RWPE2 (cell line): ENCODE results near the gene AOPEP.

Source experiments
- ATAC-seq: fragments of 200-7000 bp; cut with Tn5 transposase; 3 replicates; pipeline ENCODE4 v1.9.1; 2021; ENCODE audit warnings: low read depth
- DNase-seq: peaks from one replicate; pipeline ENCODE4 v3.0.0-alpha.2; 2020; ENCODE audit warnings: low spot score
- H3K27ac ChIP-seq: fragments of 450-650 bp; 2 replicates; pipeline ENCODE4 v1.5.1; 2017; ENCODE audit warnings: mild to moderate bottlenecking; ENCODE audit not compliant: poor library complexity, severe bottlenecking
- H3K27me3 ChIP-seq: fragments of 250-450 bp; sonication (Bioruptor Pico); 2 replicates; pipeline ENCODE4 v1.5.1; 2021; ENCODE audit warnings: mild to moderate bottlenecking, moderate library complexity; ENCODE audit not compliant: insufficient read depth, poor library complexity, severe bottlenecking
- H3K36me3 ChIP-seq: fragments of 250-450 bp; sonication (Bioruptor Pico); 2 replicates; pipeline ENCODE4 v1.5.1; 2020; ENCODE audit warnings: low read depth, mild to moderate bottlenecking, moderate library complexity
- H3K4me1 ChIP-seq: fragments of 250-450 bp; sonication (Bioruptor Pico); 2 replicates; pipeline ENCODE4 v1.5.1; 2021; ENCODE audit warnings: mild to moderate bottlenecking, moderate library complexity; ENCODE audit not compliant: insufficient read depth, poor library complexity, severe bottlenecking
- H3K4me3 ChIP-seq: fragments of 250-450 bp; sonication (Bioruptor Pico); 2 replicates; pipeline ENCODE4 v1.5.1; 2021; ENCODE audit warnings: mild to moderate bottlenecking, moderate library complexity; ENCODE audit not compliant: severe bottlenecking
- H3K9me3 ChIP-seq: fragments of 250-450 bp; sonication (Bioruptor Pico); 2 replicates; pipeline ENCODE4 v1.5.1; 2021; ENCODE audit warnings: mild to moderate bottlenecking, moderate library complexity; ENCODE audit not compliant: severe bottlenecking
- CTCF ChIP-seq: fragments of 450-650 bp; IDR thresholded peaks from one replicate; pipeline ENCODE4 v1.5.1; 2017; ENCODE audit warnings: mild to moderate bottlenecking, moderate library complexity; ENCODE audit not compliant: poor library complexity, severe bottlenecking

Gene AOPEP

GRCh38 chr9:95031711-95032461 lies 305.4 kb downstream of the AOPEP start:
- H3K4me1 ChIP-seq, result peaks cover 32% of the 10 kb centered on the region

GRCh38 chr9:95032580-95033341 lies 306.3 kb downstream of the AOPEP start:
- H3K9me3 ChIP-seq, result no peaks in the 10 kb centered on the region
- H3K27me3 ChIP-seq, result no peaks in the 10 kb centered on the region
- no peak overlapping the region for H3K27ac ChIP-seq
- DNase-seq, result no peak
- TF ChIP-seq CTCF, result no peak
- H3K36me3 ChIP-seq, result peaks cover 26% of the 10 kb centered on the region; the same call in 1 of the 2 replicates
- H3K4me3 ChIP-seq, result no peak overlapping the region
- peak; percentile 42 for ATAC-seq
- H3K4me1 ChIP-seq, result peaks cover 35% of the 10 kb centered on the region

More at GRCh38 chr9:95031711-95032461, 305.4 kb downstream of the AOPEP start:
- no peak for TF ChIP-seq CTCF
- Histone ChIP-seq H3K27ac (no peak overlapping the region), H3K9me3 (no peaks in the 10 kb centered on the region), H3K27me3 (no peaks in the 10 kb centered on the region), H3K4me3 (no peak overlapping the region), H3K36me3 (peaks cover 31% of the 10 kb centered on the region)
- DNase-seq (no peak), ATAC-seq (peak; percentile 20; the same call in 2 of the 3 replicates)

- no peaks in the 10 kb centered on the region for H3K27me3 ChIP-seq
- TF ChIP-seq CTCF, result no peak
- peaks cover 39% of the 10 kb centered on the region for H3K4me1 ChIP-seq
- no peak for DNase-seq
- H3K27ac ChIP-seq, result peak overlapping the region; percentile 90
- H3K4me3 ChIP-seq, result no peak overlapping the region
- peaks cover 10% of the 10 kb centered on the region; the same call in 1 of the 2 replicates for H3K36me3 ChIP-seq
- no peaks in the 10 kb centered on the region for H3K9me3 ChIP-seq
- ATAC-seq, result no peak
Observed at GRCh38 chr9:95035846-95036245, 309.3 kb downstream of the AOPEP start.

- no peaks in the 10 kb centered on the region for H3K9me3 ChIP-seq
- TF ChIP-seq CTCF, result no peak
- DNase-seq, result no peak
Observed at GRCh38 chr9:95036676-95037075, 310.2 kb downstream of the AOPEP start.

More at GRCh38 chr9:95036676-95037075, 310.2 kb downstream of the AOPEP start:
- no peaks in the 10 kb centered on the region for H3K27me3 ChIP-seq
- peaks cover 39% of the 10 kb centered on the region for H3K4me1 ChIP-seq
- H3K4me3 ChIP-seq, result no peak overlapping the region
- H3K36me3 ChIP-seq, result peaks cover 10% of the 10 kb centered on the region; the same call in 1 of the 2 replicates
- H3K27ac ChIP-seq, result peak overlapping the region; percentile 90
- ATAC-seq, result no peak
